Activated gamma-delta T cell (primary cell): ENCODE data around the gene TIMM22.
"Not testable (repeated sequence)": the region's sequence is repeated elsewhere in the genome, so short reads cannot be mapped to it uniquely, and the experiment has no call there.

Experiments used
- DNase-seq: peaks from one replicate; lab custom pipeline; 2025; lab: John Stamatoyannopoulos, UW

TIMM22 gene

DNA sequence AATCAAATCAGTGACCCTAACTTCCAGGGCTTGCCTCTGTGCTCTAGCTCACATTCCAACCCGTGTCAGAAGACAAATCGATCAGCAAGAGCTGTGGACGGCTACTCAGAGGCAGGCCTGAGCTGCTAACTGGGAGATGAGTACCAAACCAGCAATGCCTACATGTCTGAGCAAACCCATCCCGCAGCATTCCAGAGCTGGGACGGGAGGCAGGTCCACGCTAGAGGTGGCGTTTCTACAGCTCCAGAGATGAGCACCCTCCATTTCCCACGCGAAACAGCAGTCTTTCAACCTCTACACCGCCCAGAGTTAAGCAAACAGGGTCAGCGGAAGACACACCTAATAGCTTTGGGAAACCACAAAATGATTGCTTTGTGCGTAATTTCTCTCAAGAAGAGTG lies 23.9 kb upstream of the TIMM22 start:
- DNase-seq, result no peak

DNA sequence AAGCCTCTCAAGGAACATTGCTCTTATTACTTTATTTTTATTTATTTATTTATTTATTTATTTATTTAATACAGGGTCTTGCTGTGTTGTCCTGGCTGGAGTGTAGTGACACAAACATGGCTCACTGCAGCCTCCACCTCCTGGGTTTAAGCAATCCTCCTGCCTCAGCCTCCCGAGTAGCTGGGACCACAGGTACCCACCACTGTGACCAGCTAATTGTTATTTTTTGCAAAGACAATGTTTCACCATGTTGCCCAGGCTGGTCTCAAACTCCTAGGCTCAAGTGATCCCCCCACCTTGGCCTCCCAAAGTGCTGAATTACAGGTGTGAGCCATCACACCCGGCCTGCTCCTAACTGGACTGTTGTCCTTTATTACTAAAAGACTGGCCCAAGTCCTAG lies 22.2 kb upstream of the TIMM22 start:
- not testable (repeated sequence) for DNase-seq

DNA sequence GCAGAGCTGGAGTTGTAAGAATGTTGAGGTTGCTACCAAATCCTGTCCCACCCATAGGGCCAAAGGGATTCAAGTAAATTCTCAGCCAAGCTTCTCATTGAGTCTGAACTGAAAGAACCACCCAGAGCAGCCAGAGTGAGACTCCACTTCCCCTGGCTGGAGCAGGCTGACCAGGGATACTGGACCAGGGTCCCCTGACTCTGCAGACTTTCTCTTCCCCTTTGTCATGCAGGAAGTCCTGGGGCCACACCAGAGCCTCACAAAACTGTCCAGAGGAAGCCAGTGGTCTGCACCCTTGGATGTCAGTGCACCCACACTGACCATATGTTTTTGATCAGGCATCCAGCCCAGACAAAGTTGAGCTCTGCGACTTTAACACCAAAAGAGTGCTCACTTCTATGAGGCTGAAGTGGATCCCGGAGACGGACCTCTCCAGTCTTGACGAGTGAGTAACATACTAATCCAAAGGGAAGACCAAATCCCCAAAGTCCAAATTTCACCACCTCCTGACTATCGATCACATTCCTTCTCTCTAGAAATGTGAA lies 21.5 kb upstream of the TIMM22 start:
- DNase-seq, result no peak

DNA sequence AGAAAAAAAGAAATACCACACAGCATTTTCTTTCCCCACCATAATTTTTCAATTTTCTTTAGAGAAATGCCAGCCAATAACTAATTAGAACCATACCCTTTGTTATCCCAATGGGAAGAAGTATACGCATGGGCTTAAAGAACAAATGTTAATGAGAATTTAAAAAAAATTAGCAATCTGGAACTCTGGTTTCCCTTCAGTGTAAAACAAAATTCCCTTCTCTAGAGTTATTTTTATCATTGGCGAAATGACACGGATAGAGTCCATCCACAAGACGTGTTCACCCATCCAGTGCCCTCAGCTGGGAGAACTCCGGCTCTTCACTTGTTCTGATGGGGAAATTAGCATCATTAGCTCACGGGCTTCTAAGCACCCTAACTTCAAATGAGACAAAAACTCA lies 20.6 kb upstream of the TIMM22 start:
- no peak for DNase-seq

DNA sequence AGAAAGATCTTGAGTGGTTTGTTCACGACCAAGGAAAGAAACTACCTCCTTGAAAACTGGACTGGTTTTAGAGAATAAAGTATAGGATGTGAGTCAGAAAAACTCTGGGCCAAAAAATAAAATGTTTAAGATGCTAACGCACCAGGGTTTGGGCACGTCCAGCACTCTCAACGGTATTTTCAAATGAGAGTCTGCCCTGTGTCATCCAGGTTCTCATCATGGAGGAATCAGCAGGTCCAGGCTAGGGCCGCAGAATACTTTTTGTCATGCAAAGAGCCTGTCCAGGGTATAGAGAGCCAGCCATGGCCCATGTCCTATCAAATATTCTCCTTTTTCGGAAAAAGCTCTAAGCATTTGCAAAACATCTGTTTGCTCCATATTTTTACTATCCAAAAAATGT lies 19.8 kb upstream of the TIMM22 start:
- no peak for DNase-seq

DNA sequence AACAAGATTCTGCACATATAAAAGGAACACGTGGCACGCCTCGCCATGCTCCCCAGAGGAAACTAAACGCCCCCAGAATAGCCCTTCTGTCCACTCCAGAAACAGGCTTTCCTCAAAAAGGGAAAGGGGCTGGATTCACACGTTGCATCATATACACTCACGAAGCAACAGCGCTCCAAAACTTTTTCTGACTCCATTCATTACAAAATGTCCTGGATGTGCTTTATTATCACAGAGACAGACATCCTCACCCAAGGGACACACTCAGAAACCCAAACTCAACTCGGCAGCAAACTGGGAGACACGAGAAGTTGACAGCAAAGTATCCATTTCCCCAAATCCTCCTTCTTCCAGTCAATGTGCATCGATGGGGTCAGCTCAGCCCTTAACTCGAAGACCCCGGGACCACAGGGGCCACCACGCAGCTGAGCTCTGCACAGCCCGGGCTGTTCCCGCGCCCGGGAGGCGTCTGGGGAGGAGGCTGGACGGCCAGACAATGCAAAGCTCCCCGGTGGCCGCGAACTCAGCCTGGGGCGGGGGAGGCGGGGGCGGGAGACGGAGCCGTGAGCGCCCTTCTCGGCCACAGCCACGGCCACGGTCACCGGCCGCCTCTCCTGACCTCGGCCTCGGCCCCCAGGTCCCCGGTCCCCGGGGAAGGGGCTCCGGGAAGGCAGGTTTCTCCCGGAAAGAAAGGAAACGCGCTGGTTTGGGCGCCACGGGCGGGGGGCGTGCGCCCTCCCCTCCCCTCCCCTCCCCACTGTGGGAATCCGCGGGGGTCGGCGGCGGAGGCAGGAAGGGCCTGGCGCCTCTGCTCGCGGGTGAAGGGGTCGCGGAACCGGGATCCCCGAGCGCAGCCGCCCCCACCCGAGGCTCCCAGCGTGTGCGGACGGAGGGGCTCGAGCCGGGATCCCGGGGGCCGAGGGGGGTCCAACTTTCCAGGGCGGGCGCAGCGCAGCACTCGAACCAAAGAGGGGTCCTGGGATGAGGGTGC lies 18.5 kb upstream of the TIMM22 start:
- no peak for DNase-seq

DNA sequence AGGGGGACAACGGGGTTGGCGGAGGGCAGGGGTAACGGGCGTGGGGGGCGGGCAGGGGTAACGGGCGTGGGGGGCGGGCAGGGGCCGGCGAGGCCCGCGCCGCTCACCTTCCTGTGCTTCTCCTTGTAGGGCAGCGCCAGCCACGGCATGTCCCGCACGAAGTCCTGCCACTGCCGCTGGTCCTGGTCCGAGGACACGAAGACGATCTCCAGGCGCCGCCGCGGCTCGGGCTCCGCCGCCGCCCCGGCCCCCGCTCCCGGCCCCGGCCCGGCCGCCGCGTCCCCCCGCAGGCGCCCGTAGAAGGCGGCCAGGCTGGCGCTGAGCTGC lies 17.8 kb upstream of the TIMM22 start:
- DNase-seq, result no peak

DNA sequence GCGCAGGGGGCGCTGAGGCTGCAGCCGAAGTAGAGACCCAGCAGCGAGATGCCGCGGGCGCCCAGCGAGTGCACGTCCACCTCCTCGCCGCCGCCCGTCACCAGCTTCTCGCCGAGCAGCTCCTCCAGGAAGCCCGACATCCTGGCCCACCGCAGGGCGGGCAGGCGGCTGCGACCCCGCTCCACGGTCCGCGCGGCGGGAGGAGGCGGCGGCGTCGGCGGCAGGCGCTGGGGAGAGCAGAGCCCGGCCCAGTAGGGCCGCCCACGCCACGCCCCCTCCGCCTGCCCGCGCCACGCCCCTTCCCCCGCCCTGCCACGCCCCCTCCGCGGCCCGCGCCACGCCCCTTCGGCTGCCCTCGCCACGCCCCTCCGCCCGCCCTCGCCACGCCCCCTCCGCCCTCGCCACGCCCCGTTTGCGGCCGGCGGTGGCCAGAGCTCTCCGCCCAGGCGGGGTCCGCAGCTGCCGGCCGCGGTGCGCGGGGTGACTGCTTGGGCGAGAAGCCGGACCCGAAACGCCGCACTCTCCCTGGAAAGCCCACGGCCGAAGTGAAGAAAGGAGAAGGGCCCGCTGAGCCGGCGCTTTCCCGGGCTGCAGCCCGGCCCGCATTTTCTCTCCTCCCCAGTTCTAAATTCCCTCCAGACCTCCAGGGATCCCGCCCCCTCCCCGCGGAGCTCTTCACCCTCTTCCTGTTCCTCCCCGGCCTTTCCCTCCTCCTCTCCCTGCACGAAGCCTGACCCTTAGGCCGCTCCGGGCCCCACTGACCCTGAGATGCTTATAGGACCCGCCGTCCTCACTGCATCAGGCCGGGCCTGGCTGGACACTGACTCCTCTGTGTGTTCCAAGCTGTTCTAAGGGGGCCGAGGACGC lies 17.2 kb upstream of the TIMM22 start, which contains the start of gene NXN:
NXN (minus strand) TSS at position 238 of the 867 bp plus-strand sequence.
- DNase-seq, result peak; percentile 89

DNA sequence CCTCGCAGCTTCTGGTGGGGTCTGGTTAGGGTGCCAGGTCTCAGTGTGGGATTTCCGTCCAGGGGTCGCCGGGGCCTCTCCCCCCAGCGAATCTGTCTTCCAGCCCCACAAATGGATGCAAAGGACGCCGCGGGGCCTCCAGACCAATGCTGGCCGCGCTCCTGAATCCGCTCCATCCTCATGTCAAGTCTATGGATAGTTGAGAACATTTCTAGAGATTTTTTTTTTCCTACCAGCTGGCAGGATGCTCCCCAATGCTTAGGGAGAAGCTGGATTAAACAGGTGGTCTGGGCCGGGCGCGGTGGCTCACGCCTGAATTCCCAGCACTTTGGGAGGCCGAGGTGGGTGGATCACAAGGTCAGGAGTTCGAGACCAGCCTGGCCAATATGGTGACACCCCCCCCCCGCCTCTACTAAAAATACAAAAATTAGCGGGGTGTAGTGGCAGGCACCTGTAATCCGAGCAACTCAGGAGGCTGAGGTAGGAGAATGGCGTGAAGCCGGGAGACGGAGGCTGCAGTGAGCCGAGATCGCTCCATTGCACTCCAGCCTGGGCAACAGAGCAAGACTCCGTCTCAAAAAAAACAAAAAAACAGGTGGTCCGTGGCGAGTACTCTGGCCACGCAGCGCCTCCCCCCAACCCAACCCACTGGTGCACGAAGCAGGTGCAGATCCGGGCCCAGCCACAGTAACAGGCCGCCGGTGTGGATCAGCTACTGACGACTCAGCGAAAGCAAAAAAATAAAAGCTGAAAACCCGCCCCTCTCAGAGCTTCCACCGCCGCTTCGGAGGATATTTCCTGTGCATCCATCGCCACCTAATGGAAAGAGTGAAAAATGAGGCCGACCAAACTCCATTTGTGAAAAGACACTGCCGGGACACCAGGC lies 16.3 kb upstream of the TIMM22 start:
- DNase-seq, result no peak

DNA sequence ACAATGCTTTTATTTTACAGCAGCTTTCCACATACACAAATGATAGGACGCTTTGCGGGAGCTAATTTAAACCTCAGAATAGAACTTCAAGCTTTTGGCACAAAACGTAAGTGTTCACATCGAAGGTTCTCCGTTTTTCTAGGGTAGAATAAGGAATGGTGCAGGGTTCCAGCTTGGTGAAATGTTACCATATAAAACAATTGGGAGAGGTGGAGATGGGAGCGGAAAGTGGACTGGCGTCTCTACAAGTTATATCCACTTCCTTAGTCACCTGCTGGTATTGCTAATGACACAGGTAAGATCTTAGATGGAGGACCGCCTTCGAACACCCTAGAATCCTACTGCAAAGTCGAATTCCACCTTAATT lies 15.7 kb upstream of the TIMM22 start:
- no peak for DNase-seq

DNA sequence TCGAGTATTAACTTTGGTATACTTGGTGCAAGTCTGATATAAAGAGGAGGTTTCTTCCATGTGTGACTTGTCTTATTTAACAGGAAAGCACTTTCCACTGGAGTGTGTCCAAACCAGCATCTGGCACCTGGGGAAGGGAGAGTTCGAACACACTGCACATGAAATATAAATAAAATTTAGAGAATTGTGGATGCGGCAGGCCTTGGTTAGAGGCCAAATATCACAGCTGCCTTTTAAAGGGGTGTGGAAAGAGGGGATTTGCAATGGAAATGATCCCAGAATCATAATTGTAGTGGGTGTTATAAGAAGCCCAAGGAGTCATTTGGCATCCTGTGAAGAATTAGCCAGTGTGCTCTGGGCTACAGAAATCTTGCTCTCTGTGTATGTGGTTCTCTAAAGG lies 13.0 kb upstream of the TIMM22 start:
- DNase-seq, result no peak

DNA sequence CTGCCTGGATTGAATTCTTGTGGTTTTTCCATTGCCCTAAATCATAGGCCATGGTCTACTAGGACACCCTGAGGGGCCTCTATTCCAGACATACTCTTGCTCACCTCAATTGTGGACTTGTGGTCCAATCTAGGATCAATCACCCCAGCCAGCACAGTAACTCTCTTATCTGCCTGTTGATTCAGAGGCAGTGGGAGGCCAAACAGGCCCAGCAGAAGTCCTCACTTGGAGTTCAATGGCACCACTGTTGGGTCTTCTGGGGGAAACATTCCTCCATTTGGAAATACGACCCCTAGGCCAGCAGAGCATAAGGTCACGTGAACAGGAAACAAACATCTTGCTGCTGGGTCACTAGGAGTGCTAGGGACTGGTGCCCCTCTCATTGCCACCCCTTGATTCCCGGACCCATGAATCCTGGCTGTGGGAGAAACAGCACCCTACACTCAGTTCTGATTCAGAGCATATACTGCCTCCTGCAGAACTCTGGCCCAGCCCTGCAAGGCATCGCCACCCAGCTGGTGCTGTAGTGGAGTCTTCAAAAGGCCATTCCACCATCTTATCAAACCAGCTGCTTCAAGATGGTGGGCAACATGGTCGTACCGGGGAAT lies 10.5 kb upstream of the TIMM22 start:
- DNase-seq, result no peak

DNA sequence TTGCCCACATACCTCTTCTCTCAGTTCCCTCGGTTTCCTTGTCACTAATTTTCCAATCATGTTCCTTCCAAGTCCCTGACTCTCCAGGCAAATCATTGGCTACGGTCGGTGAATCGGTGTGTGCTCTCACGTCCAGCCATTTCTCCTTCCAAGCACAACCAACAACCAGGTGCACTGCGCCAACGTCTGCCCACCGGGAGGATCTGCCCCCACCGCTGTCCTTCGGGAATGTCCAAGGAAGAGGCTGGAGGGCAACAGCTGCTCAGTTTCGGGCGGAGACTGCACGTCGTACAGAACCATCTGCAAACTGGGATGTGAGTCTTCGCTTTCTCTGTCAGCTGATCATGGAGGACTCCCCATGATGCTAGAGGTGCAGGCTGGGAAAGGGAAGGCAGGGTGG lies 9.0 kb upstream of the TIMM22 start:
- DNase-seq, result no peak

DNA sequence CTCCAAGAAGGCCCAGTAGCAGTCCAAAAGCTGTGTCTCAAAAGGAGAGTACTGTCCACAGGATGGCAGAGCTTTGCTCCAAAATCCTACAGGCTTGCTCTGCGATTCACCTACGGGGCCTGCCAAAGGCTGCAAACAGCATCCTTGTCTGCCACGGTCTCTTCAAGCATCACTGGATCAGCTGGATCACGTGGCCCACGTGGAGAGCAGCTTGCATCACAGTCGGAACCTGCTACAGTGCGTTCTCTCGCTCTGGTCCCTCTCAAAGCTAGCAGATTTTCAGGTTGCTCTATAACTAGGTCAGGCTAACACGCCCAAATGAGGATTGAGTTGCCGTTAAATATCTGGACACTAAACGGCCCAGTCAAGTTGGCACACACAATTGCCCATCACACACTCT lies 8.4 kb upstream of the TIMM22 start:
- DNase-seq, result no peak

DNA sequence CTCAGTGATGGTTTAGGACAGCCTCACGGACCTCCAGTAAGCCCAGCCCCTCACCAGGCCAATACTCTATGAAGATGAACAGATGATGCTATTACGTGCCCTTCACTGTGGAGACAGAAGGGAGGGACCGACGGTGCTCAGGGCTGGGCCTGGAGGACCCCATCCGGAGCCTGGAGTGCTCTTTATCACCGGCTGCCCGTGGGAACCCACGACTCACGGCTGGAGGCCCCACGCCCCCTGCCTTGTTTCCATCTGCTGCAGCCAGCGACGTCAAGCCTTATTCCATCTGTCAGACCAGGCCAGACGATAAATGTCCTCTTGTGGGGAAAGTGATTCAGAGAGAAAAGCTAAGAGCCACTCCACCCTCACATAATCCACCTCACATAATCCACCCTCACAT lies 4.0 kb upstream of the TIMM22 start:
- DNase-seq, result no peak

DNA sequence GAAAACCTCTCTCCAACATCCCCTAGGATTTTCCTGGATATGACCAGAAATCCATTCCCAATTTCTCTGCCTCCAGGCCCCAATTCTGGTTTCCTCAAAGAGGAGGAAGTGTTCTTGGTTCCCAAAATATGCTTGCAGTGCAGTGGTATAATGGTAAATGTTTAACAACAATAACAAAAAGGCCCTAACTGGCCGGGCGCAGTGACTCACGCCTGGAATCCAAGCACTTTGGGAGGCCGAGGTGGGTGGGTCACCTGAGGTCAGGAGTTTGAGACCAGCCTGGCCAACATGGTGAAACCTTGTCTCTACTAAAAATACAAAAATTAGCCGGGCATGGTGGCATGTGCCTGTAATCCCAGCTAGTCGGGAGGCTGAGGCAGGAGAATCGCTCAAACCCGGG lies 1.6 kb upstream of the TIMM22 start:
- DNase-seq, result not testable (repeated sequence)

DNA sequence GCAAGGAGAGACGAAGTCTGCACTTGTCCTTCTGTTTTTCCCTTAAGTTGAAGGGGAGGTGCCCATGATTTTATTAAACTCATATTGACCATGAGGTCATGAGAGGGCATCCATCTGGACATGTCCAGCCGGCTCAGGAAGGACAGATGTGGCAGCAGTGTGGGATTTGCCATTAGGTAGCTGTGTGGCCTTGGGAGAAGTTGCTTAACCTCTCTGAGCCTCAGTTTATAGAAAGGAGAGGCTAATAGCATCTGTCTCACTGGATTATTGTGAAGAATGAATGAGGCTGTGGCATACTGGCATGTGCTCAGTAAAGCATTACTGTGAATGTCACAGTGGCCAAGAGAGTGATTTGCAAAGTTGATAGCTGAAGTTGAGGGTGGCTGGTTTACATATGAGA lies 1.2 kb downstream of the TIMM22 start:
- no peak for DNase-seq

DNA sequence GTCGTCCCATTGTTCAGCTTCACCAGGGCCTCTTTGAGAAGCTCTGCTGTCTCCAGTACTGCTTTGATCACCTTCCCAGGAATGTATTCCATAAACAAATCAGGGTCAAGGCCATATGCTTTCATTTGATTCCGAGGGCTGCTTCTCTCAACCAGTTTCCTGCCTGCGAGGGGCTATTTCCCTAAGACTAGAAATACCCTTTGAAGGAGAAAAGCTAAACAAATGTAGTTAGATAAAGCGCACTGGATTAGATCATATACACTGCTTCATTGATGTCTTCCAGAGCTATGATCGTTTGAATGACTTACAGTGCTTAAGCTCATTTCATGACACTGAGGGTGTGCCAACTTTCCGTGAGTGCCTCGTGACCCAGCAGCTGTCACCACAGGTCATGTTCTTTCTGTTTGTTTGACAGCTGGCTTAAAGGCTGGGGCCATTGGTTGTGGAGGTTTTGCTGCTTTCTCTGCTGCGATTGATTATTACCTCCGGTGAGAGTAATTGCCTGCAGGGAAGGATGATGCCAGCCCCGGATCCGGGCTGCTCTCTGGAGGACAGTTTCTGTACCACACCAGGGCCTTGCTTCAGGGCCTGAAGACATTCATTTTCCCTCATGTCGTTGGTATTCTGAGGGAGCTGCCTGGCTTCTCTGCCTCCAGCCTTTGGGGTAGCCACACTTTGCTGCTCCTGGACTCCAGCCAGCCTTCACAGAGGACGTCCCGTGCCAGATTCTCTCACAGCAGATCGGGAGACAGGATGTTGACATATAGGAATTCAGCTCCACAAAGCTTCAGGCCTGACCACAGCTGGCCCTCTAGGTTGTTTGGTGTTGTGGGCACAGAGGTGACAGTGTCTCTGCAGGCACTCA lies 3.9 kb downstream of the TIMM22 start:
- no peak for DNase-seq

DNA sequence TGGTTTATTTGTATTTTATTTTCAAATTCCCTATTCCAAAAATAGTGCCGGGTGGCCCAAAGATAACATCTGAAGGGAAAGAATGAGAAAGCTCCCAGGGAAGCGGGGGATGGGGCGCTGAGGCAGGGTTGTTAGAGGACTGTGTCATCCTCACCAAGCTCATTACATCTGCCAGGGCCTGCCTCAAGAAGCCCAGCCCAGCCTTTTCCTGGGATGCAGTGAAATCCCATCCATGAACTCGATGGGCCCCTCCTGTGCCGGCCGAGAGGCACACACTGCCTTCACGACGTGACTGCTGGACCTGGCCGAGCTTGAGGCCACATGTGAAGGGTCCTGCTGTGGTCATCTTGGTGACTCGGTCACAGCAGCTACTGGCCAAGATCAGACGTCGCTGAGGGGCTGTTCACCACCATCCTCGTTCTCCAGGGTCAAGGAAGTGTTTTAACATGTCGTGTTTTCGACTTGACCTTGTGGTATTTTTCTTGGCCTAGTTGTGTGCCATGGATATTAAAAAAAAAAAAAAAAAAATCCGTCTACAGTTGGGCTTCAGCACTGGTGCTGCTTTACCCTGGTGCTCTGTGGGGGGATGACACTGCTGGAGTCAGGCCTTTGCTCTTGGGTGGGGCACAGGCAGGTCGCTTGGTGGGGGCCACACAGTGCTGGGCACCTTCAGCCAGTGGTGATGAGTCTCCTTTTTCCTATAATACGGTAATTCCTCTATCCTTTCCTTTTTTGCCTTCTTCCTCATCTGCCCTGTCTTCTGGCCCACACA lies 4.9 kb downstream of the TIMM22 start:
- no peak for DNase-seq

DNA sequence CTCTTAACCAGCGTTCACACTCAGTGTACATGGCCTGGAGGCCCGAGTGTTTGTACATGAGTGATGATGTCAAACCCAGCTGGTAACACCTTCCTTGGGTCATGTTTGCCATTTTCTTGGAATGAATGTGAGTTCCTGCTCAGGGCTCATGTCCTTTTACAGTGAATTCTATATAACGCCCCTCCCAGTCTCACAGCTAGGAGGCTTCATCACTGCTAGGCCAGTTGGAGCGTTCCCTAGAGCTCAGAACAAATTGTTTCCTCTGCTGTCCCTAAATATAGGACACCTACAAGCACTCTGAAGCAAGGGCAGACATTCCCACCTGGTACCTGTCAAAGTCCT lies 5.5 kb downstream of the TIMM22 start:
- no peak for DNase-seq
